SW 1271 (cell line): ENCODE results near the gene TAT.

Experiments
- DNase-seq, 2 experiments: peaks; one replicate each; lab custom pipeline; 2025; lab: John Stamatoyannopoulos, UW

The TAT gene

DNA sequence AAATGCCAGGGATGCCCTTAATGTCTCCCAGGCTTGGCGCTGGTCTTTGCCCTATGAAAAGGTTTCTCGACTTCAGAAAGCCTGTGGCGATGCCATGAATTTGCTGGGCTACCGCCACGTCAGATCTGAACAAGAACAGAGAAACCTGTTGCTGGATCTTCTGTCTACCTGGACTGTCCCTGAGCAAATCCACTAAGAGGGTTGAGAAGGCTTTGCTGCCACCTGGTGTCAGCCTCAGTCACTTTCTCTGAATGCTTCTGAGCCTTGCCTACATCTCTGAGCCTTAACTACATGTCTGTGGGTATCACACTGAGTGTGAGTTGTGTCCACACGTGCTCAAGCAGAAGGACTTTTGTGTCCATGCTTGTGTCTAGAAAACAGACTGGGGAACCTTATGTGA is 39.2 kb downstream of the TAT start:
- DNase-seq: peak in 1 of 2 experiments; percentile 36

DNA sequence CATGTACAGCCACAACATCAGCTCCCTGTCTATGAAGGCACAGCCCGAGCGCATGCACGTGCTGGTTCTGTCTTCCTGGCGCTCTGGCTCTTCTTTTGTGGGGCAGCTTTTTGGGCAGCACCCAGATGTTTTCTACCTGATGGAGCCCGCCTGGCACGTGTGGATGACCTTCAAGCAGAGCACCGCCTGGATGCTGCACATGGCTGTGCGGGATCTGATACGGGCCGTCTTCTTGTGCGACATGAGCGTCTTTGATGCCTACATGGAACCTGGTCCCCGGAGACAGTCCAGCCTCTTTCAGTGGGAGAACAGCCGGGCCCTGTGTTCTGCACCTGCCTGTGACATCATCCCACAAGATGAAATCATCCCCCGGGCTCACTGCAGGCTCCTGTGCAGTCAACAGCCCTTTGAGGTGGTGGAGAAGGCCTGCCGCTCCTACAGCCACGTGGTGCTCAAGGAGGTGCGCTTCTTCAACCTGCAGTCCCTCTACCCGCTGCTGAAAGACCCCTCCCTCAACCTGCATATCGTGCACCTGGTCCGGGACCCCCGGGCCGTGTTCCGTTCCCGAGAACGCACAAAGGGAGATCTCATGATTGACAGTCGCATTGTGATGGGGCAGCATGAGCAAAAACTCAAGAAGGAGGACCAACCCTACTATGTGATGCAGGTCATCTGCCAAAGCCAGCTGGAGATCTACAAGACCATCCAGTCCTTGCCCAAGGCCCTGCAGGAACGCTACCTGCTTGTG is 40.0 kb downstream of the TAT start:
- no peak for DNase-seq

DNA sequence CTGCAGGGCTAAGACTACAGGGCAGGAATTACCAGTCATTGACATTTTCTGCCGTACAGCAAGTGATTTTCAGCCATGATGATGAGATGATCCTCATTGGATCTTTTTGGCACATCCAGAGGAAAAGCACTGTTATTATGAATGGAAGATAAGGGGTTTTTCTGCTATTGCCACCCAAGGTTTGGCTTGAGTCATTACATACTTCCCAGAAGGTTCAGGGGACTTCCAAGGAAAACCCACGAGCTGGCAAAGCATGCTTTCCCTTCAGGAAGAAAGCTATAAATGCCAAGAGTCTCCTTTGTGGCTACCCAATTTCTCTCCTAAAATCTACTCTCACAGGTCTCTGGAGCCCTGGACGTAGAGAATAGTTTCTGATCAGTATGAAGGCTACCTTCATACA is 44.5 kb downstream of the TAT start:
- DNase-seq: no peak

DNA sequence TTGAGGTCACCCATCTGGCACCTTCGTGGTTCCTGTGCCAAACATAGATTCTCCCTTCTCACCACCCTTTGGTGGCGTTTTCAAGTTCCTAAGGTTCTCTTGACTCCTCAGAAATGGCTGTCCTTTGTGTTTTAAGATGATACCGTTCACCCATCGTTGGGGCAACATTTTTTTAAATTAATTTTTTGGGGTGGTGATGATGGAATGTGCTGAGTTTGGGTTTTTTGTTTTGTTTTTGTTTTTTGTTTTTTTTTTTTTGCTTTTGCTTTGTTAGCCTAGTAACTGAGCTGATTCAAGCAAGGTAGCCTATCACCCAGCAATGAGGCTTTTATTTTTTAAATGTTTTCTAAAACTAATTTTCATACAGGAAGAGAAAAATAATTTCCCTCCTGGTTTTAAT is 48.0 kb downstream of the TAT start:
- no peak for DNase-seq

DNA sequence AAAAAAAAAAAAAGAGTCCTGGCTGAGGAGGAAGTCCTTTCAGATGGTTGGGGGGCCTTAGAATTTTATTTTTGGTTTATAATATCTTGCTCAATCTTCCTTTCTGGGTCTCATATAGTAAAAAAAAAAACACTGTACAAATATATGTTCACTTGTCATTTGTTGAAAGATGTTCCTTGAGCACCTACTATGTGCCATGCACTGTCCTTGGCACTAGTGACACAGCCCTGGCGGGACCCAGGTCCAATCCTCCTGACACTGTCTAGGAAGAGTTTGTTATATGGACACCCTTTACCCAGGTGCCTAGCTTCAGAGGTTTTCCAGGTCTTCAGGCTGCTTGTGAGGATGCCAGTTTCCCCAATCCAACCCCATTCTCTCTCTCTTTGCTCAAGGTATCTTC is 48.6 kb downstream of the TAT start:
- DNase-seq: no peak

DNA sequence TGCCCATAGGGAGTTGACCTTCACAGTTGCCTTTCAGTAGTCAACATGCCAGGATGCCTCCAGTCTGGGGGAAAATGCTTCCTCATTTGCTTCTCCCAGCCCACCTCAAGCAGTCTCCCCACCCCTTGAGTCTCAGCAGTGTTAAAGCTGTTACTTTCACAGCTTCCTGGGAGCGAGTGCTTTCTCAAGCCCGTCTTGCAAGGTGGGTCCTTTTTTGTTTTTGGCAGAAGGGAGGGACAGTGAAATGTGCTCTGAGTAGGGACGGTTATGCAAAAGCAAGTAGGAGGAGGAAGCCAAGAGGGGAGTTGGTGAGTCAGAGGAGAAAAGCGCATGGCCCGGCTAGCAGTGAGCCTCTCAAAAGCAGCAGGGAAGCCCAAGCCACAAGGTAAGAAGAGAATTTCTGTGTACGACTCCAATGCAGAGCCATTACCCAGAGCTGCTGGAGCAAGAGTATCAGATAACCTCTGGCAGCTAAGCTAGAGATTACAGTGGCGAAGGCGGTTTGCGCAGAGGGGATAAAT is 50.7 kb downstream of the TAT start, which contains the start of gene CHST4:
TSS of gene CHST4 (plus strand) at position 316 of the 521 bp plus-strand sequence. CDS start 10,252 bp downstream, outside the sequence.
- no peak for DNase-seq

DNA sequence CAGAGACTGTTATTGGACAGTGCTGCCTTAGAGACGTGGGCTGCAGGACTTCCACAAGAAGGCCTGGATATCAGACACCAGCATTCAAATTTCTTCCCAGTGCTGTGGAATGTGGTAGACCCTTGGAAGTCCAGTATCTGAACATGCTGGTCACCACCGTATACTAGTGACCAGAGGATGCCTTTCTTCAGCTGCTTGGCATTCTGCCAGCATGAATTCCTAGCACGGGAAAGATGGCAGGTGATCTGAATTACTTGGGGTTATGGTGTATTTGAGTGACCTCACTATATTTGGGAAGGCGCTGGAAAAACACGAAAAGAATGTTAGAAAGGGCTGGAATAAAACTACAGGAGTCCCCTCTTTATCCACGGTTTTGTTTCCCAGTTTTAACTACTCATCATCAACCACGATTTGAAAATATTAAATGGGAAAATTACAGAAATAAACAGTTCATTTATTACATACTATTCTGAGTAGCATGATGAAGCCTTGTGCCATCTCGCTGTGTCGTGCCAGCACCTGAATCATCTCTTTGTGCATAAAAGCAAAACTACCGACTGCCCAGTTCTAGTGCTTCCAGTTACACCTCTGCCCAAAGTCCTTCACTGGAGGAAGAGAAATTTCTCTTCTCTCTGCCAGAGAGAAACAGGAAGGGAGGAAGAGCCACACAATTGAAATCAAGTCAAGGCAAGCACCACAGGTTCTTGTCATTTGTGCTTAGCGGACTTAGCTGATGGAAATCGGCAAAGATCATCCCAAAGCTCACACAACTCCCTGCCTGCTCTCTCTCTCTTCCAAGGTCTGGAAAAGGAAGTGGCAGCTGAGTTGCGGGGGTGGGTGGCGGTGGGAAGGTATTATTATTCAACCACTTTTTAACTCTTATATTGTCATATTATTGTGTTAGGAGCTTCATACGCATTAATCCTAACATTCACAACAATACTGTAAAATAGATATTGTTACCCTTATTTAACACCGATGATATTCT is 52.0 kb downstream of the TAT start:
- DNase-seq: no peak

DNA sequence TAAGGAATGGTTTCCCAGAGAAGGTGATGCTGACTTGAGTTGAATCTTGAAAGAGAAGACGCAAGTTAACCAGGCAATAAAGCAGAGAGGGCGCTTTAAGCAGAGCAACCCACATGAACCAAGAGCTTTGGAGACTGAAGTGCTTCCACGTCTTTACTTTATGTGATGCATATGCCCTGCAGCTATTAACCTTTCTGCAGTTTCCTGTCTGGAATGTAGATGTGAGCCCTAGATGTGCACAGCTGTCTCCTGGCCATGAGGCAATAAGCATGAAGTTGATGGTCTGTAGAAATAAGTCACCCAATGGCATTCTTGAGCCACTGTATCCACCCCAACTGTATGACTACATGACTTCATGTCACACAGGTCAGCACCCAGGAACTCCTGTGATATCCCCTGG is 56.3 kb downstream of the TAT start:
- DNase-seq: no peak
